Measurements from ENCODE around the gene SKIDA1. TPM values are rescaled to one million over a fixed set of nuclear protein-coding genes. Genes with fewer than 3 reads are reported as not detected.

The SKIDA1 gene
- total and polyA plus RNA-seq, 4 donors: 0.63 to 2.6 (median 1.6) TPM

DNA sequence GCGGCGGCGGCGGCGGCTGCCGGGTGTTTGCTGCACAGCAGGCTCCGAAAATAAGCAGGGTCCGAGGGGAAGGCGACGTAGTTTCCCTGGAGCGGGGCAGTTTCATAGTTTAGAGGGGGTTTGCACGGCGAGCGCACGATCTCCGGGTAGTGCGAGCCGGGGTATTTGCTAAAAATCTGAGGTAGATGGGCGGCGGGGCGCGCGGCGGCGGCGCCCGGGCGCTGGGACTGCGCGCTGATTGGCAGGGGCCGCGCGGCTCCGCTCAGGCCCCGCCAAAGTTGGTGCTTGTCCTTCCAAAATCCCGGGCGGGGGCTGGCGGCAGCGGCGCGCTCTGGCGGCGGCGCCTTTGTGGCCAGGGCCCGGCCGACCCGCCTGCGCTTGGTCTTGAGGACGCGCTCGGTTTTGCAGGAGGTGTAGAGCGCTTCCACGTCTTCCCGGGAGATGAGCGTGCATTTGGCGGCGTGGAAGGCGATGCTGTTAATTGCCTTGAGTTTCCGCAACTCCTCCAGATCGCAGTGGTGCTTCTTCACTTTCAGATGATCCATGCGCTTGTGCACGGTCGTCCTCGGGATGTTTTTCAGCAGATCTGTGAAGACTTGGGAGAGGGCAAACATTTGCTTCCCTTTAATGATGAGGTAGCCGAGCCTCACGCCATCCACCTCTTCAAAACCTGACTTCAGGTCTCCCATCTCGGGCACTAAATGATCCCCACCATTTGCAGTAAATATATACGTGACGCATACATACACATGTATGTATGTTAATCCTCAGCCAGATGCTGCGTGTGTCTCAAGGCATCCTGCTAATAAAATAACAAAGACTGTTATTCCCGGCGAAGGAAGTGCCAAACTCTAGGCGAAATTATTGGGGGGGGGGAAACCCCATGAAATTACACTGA lies 8.1 kb downstream of the SKIDA1 start (continued):
- TF ChIP-seq, protein P1, sequence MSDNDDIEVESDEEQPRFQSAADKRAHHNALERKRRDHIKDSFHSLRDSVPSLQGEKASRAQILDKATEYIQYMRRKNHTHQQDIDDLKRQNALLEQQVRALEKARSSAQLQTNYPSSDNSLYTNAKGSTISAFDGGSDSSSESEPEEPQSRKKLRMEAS (IDR thresholded peaks at IDR 0.05): no peak
- no peak for TF ChIP-seq RAD21 (IDR thresholded peaks at IDR 0.05)
- no peak for TF ChIP-seq FOXA1 (IDR thresholded peaks at IDR 0.05)
- TF ChIP-seq FOXA2 (IDR thresholded peaks at IDR 0.05): no peak
- TF ChIP-seq RXRA (IDR thresholded peaks at IDR 0.05): no peak
- TF ChIP-seq CTCF (IDR thresholded peaks at IDR 0.05; ENCODE audit: low read depth, low read length, missing input control): no peak
- no peak for TF ChIP-seq HNF4A (conservative IDR thresholded peaks at IDR 0.05)

- Histone ChIP-seq H3K4me3 (ENCODE audit: low read depth in 1 of 3, low read length in 3 of 3) (peak overlapping the region; percentile 11 to 84 (median 77)), H3K36me3 (ENCODE audit: control insufficient read depth in 4 of 4, insufficient read depth in 3 of 4, low read depth in 1 of 4, low read length in 3 of 4) (no peaks in the 10 kb centered on the region), H3K9me3 (ENCODE audit: control insufficient read depth in 4 of 4, low read length in 3 of 4) (no peaks in the 10 kb centered on the region), H3K27me3 (ENCODE audit: control insufficient read depth in 4 of 4, insufficient read depth in 4 of 4, low read length in 3 of 4) (no peaks in the 10 kb centered on the region), H3K27ac (ENCODE audit: low read depth in 1 of 2, low read length in 2 of 2) (peak overlapping the region; percentile 62 to 69), H3K9ac (ENCODE audit: low read depth in 1 of 2, low read length in 2 of 2) (peak overlapping the region in 1 of 2 donors; percentile 45), H3K4me1 (ENCODE audit: control insufficient read depth in 4 of 4, insufficient read depth in 4 of 4, low read length in 3 of 4) (peaks cover 0 to 59% (median 50%) of the 10 kb centered on the region in 4 donors)
- DNase-seq (ENCODE audit: low spot score): peak; percentile 61
- WGBS: 1% methylated on average over 86 of the region's 86 CpGs
- TF ChIP-seq FOXA1 (IDR thresholded peaks at IDR 0.05): no peak
- TF ChIP-seq, protein P2, sequence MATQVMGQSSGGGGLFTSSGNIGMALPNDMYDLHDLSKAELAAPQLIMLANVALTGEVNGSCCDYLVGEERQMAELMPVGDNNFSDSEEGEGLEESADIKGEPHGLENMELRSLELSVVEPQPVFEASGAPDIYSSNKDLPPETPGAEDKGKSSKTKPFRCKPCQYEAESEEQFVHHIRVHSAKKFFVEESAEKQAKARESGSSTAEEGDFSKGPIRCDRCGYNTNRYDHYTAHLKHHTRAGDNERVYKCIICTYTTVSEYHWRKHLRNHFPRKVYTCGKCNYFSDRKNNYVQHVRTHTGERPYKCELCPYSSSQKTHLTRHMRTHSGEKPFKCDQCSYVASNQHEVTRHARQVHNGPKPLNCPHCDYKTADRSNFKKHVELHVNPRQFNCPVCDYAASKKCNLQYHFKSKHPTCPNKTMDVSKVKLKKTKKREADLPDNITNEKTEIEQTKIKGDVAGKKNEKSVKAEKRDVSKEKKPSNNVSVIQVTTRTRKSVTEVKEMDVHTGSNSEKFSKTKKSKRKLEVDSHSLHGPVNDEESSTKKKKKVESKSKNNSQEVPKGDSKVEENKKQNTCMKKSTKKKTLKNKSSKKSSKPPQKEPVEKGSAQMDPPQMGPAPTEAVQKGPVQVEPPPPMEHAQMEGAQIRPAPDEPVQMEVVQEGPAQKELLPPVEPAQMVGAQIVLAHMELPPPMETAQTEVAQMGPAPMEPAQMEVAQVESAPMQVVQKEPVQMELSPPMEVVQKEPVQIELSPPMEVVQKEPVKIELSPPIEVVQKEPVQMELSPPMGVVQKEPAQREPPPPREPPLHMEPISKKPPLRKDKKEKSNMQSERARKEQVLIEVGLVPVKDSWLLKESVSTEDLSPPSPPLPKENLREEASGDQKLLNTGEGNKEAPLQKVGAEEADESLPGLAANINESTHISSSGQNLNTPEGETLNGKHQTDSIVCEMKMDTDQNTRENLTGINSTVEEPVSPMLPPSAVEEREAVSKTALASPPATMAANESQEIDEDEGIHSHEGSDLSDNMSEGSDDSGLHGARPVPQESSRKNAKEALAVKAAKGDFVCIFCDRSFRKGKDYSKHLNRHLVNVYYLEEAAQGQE (IDR thresholded peaks at IDR 0.05): no peak
- no peak for TF ChIP-seq NR2F2 (IDR thresholded peaks at IDR 0.05)
- TF ChIP-seq RAD21 (IDR thresholded peaks at IDR 0.05): no peak
- no peak for TF ChIP-seq SP1 (IDR thresholded peaks at IDR 0.05)
- no peak for TF ChIP-seq ATF3 (IDR thresholded peaks at IDR 0.05)
- TF ChIP-seq, protein P3, sequence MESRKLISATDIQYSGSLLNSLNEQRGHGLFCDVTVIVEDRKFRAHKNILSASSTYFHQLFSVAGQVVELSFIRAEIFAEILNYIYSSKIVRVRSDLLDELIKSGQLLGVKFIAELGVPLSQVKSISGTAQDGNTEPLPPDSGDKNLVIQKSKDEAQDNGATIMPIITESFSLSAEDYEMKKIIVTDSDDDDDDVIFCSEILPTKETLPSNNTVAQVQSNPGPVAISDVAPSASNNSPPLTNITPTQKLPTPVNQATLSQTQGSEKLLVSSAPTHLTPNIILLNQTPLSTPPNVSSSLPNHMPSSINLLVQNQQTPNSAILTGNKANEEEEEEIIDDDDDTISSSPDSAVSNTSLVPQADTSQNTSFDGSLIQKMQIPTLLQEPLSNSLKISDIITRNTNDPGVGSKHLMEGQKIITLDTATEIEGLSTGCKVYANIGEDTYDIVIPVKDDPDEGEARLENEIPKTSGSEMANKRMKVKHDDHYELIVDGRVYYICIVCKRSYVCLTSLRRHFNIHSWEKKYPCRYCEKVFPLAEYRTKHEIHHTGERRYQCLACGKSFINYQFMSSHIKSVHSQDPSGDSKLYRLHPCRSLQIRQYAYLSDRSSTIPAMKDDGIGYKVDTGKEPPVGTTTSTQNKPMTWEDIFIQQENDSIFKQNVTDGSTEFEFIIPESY (IDR thresholded peaks at IDR 0.05): no peak
- no peak for TF ChIP-seq FOXA2 (IDR thresholded peaks at IDR 0.05)
- no peak for TF ChIP-seq HNF4A (conservative IDR thresholded peaks at IDR 0.05)
- TF ChIP-seq, protein P1 (IDR thresholded peaks at IDR 0.05): no peak
These were observed 9.0 kb downstream of the SKIDA1 start for GRCh38 chr10:21516242-21517131.

All from liver (tissue), 9 donors.